Calu3 (cell line): ENCODE measurements around the gene ANKS1B. TPM values are rescaled to one million over a fixed set of nuclear protein-coding genes. Genes with fewer than 3 reads are reported as not detected.

ENCODE experiments used
- BruUV-seq: library from RNA; stranded (reverse); fragments of 400-500 nt; replicated peaks from 2 replicates; lab custom pipeline; 2021; lab: Mats Ljungman, UMichigan
- CTCF ChIA-PET: fragments of 300-600 bp; sonication (Branson Sonifier 250); formaldehyde crosslinking; loops from one replicate; lab custom pipeline; 2022; ENCODE audit warnings: antibody characterized with exemption; lab: Charles Lee
- DNase-seq: peaks from one replicate; pipeline ENCODE4 v3.0.0; 2022
- H3K27ac Mint-ChIP-seq: one replicate; pipeline ENCODE4 v1.8.0; 2022; ENCODE audit warnings: mixed read lengths; ENCODE audit not compliant: unreplicated experiment
- H3K27me3 Mint-ChIP-seq: one replicate; pipeline ENCODE4 v1.8.0; 2022; ENCODE audit warnings: mixed read lengths; ENCODE audit not compliant: unreplicated experiment
- H3K36me3 Mint-ChIP-seq: one replicate; pipeline ENCODE4 v1.8.0; 2022; ENCODE audit warnings: mild to moderate bottlenecking, moderate library complexity, mixed read lengths; ENCODE audit not compliant: insufficient read depth, unreplicated experiment
- H3K4me1 Mint-ChIP-seq: one replicate; pipeline ENCODE4 v1.8.0; 2022; ENCODE audit warnings: mild to moderate bottlenecking, low read depth, mixed read lengths; ENCODE audit not compliant: unreplicated experiment
- H3K4me3 Mint-ChIP-seq: one replicate; pipeline ENCODE4 v1.8.0; 2022; ENCODE audit warnings: mild to moderate bottlenecking, low read depth, moderate library complexity, mixed read lengths; ENCODE audit not compliant: unreplicated experiment
- H3K9me3 Mint-ChIP-seq: one replicate; pipeline ENCODE4 v1.8.0; 2022; ENCODE audit warnings: low read depth, mixed read lengths; ENCODE audit not compliant: unreplicated experiment
- intact Hi-C: fragments of 100-400 bp; cut with micrococcal nuclease; formaldehyde crosslinking; loops from one replicate; pipeline ENCODE4 v1.10.0; 2022; ENCODE audit not compliant: unreplicated experiment
- total RNA-seq: library from RNA; stranded (reverse); gene quantifications from 2 replicates; pipeline ENCODE4 v1.2.3, GENCODE V29; 2022
- TF ChIP-seq, protein P1 (sequence below): fragments of 200-600 bp; IDR thresholded peaks from one replicate; pipeline ENCODE4 v1.8.0; 2022; ENCODE audit warnings: antibody characterized with exemption; ENCODE audit not compliant: unreplicated experiment

ANKS1B gene
- total RNA-seq, 1 experiment from 2014 or later: 1.7 TPM

DNA sequence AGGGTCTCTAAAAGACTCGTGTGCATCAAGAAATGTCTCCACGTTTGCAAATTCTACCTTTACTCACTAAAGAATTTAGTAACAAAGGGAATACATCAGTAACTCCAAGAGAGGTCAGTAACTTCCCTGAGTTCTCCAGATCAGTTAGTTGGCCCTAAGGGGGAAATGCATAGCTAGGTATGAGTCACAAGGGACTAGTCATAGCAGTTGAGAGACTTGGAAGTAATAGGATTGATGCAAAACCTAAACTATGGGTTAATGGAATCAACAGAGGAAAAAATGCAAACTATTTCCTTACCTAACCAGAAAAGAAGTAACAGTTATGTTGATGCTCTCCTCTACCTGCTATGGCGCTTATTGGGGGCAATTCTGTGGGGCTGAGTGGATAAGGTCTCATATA lies 486.0 kb downstream of the ANKS1B start:
- H3K4me1 Mint-ChIP-seq: peaks cover 6% of the 10 kb centered on the region
- BruUV-seq: no TSS peak
- DNase-seq: peak; percentile 5
- TF ChIP-seq, protein P1, sequence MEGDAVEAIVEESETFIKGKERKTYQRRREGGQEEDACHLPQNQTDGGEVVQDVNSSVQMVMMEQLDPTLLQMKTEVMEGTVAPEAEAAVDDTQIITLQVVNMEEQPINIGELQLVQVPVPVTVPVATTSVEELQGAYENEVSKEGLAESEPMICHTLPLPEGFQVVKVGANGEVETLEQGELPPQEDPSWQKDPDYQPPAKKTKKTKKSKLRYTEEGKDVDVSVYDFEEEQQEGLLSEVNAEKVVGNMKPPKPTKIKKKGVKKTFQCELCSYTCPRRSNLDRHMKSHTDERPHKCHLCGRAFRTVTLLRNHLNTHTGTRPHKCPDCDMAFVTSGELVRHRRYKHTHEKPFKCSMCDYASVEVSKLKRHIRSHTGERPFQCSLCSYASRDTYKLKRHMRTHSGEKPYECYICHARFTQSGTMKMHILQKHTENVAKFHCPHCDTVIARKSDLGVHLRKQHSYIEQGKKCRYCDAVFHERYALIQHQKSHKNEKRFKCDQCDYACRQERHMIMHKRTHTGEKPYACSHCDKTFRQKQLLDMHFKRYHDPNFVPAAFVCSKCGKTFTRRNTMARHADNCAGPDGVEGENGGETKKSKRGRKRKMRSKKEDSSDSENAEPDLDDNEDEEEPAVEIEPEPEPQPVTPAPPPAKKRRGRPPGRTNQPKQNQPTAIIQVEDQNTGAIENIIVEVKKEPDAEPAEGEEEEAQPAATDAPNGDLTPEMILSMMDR: no peak
- peaks cover 7% of the 10 kb centered on the region for H3K9me3 Mint-ChIP-seq
- no peaks in the 10 kb centered on the region for H3K27me3 Mint-ChIP-seq
- intact Hi-C loops: no loop called here
- no peaks in the 10 kb centered on the region for H3K36me3 Mint-ChIP-seq
- CTCF ChIA-PET: interaction anchor here (0.5 kb wide), 1 partner anchor 231 kb away, joined by 3 read pairs; no protein-coding TSS in a partner anchor
- H3K27ac Mint-ChIP-seq: no peak overlapping the region
- H3K4me3 Mint-ChIP-seq: no peak overlapping the region

DNA sequence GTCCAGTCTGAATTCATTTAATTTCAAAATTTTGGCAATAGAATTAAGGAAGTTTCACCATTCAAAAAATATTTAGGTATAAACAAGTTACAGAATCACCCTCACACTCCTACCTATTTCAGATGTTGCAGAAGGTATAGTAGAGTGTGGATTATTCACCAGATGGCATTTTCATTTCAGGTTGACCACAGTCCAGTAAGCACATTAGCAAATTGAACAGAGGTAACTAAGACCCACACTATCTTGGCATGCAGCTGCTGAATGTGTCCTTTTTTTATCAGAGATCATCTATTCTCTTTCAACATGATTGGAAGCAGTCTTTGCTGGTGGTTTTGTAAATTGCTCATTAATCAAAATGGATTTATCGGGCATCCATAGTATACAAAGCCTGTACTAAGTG lies 488.9 kb downstream of the ANKS1B start:
- CTCF ChIA-PET: no interaction called here
- TF ChIP-seq, protein P1: no peak
- no TSS peak for BruUV-seq
- Mint-ChIP-seq H3K36me3 (no peaks in the 10 kb centered on the region), H3K4me1 (peaks cover 6% of the 10 kb centered on the region), H3K4me3 (no peak overlapping the region), H3K27ac (no peak overlapping the region), H3K27me3 (no peaks in the 10 kb centered on the region), H3K9me3 (peaks cover 7% of the 10 kb centered on the region)
- no peak for DNase-seq
- intact Hi-C loops: no loop called here

DNA sequence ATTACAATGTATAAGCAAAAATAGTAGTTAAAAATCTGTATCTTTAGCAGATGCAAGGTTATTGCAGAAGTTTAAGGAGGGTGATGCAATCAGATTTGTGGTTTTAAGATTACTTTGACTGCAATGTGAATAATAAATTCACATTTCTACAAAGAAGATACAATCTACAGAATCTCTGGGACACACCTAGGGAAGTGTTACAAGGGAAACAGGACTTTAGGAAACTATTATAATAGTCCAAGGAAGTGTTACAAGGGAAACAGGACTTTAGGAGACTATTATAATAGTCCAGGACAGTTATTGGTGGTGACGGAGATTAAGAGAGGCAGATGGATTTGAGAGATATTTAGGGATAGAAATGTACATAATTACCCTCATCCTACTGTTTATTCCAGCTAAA lies 491.5 kb downstream of the ANKS1B start:
- Mint-ChIP-seq H3K36me3 (no peaks in the 10 kb centered on the region), H3K4me1 (no peaks in the 10 kb centered on the region), H3K4me3 (no peak overlapping the region), H3K9me3 (peaks cover 4% of the 10 kb centered on the region), H3K27ac (no peak overlapping the region), H3K27me3 (no peaks in the 10 kb centered on the region)
- DNase-seq: no peak
- CTCF ChIA-PET: no interaction called here
- TF ChIP-seq, protein P1: no peak
- no TSS peak for BruUV-seq
- intact Hi-C loops: no loop called here

DNA sequence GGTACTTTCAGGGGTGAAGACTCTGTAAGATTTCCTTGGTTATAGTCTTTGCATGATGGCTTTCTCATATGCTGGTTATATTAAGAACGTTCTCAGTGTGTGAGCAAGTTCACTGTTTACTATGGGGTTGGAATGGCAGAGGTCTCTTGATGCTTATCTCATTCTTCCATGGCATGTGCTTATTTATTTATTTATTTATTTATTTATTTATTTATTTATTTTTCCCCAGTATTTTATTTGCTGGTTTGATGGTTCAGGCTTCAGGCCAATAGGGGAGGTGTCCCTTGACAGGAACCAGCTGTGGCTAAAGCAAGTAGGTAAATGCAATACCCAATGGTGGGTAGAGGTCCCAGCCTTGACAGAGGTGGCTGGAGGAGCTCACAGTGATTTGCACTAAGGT lies 498.5 kb downstream of the ANKS1B start:
- CTCF ChIA-PET: no interaction called here
- TF ChIP-seq, protein P1: no peak
- no peak for DNase-seq
- no TSS peak for BruUV-seq
- no peak overlapping the region for H3K4me3 Mint-ChIP-seq
- intact Hi-C loops: no loop called here
- no peaks in the 10 kb centered on the region for H3K4me1 Mint-ChIP-seq
- H3K9me3 Mint-ChIP-seq: no peaks in the 10 kb centered on the region
- no peaks in the 10 kb centered on the region for H3K36me3 Mint-ChIP-seq
- no peaks in the 10 kb centered on the region for H3K27me3 Mint-ChIP-seq
- no peak overlapping the region for H3K27ac Mint-ChIP-seq
